D721Med (cell line): ENCODE measurements around the gene SPIB.
A peak's percentile ranks its signal among the peaks of the same experiment; 100 is the strongest.

Experiments
- DNase-seq: peaks from one replicate; pipeline ENCODE4 v3.0.0; 2011; ENCODE audit warnings: low spot score; ENCODE audit not compliant: insufficient read length
- FAIRE-seq: peaks from 2 replicates; lab custom pipeline; 2011; peaks lifted over from hg19 to GRCh38; lab: Jason Lieb, UNC
- TF ChIP-seq, protein P1 (sequence below): IDR thresholded peaks from 2 replicates; pipeline ENCODE4 v1.5.1; 2012; ENCODE audit warnings: mild to moderate bottlenecking, control low read depth; ENCODE audit not compliant: insufficient read depth; ENCODE audit errors: missing control alignments

Gene SPIB

DNA sequence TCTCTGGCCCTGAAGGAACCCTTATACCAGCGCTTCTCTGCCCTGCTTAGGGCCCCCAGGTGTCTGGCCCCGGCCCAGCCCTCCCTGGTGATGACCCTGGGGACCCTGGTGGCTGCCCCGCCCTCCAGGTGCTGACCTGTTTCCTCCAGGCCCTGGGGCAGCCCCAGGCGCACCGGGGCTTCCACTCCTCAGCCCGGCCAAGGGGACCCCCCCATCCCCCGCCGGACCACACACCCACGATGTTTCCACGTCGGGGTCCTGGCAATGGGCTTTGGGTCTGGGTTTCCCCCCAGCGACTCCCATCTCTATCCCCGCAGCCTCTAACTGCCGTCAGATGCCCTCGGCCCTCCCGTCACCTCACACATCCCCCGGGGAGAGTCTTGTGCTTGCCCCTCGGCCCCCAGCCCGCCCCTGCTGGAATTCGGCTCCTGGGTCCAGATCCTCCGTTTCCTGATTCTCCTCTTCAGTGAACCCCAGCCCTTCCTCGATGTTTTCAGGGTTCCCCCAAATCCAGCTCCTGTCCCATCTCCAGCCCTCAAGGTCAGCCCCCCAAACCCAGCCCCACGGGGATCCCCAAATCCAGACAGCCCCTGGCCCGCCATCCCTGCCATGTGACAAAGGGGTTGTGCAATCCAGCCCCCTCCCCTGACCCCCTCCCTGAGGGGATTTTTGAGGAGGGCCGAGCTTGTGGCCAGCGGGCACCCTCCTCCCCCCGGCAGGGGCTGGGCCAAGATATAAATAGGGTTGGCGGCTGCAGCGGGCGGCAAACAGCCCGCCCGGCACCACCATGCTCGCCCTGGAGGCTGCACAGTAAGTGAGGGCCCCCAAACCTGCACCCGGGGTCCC lies at the start of gene SPIB:
Gene SPIB, plus strand, starts transcription at position 763 of the 846 bp plus-strand sequence. Its CDS starts 25 bp downstream, at position 788.
- TF ChIP-seq, protein P1, sequence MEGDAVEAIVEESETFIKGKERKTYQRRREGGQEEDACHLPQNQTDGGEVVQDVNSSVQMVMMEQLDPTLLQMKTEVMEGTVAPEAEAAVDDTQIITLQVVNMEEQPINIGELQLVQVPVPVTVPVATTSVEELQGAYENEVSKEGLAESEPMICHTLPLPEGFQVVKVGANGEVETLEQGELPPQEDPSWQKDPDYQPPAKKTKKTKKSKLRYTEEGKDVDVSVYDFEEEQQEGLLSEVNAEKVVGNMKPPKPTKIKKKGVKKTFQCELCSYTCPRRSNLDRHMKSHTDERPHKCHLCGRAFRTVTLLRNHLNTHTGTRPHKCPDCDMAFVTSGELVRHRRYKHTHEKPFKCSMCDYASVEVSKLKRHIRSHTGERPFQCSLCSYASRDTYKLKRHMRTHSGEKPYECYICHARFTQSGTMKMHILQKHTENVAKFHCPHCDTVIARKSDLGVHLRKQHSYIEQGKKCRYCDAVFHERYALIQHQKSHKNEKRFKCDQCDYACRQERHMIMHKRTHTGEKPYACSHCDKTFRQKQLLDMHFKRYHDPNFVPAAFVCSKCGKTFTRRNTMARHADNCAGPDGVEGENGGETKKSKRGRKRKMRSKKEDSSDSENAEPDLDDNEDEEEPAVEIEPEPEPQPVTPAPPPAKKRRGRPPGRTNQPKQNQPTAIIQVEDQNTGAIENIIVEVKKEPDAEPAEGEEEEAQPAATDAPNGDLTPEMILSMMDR, result no peak
- DNase-seq (no peak), FAIRE-seq (no peak)

DNA sequence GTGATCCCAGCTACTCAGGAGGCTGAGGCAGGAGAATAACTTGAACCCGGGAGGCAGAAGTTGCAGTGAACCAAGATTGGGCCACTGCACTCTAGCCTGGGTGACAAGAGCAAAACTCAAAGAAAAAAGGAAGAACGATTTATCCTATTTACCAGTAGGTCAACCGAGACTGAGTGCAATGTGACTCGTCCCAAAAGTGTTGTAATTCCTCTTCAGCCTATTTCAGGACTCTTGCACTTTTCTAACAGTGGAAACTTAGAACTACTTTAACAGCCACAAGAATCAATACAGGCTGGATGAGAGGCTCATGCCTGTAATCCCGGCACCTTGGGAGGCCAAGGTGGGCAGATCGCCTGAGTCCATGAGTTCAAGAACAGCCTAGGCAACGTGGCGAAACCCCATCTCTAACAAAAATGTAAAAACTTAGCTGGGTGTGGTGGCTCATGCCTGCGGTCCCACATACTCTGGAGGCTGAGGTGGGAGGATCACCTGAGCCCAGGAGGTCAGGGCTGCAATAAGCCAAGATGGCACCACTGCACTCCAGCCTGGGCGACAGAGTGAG lies 46.7 kb upstream of the SPIB start:
- TF ChIP-seq, protein P1, result no peak
- FAIRE-seq (no peak), DNase-seq (no peak)

DNA sequence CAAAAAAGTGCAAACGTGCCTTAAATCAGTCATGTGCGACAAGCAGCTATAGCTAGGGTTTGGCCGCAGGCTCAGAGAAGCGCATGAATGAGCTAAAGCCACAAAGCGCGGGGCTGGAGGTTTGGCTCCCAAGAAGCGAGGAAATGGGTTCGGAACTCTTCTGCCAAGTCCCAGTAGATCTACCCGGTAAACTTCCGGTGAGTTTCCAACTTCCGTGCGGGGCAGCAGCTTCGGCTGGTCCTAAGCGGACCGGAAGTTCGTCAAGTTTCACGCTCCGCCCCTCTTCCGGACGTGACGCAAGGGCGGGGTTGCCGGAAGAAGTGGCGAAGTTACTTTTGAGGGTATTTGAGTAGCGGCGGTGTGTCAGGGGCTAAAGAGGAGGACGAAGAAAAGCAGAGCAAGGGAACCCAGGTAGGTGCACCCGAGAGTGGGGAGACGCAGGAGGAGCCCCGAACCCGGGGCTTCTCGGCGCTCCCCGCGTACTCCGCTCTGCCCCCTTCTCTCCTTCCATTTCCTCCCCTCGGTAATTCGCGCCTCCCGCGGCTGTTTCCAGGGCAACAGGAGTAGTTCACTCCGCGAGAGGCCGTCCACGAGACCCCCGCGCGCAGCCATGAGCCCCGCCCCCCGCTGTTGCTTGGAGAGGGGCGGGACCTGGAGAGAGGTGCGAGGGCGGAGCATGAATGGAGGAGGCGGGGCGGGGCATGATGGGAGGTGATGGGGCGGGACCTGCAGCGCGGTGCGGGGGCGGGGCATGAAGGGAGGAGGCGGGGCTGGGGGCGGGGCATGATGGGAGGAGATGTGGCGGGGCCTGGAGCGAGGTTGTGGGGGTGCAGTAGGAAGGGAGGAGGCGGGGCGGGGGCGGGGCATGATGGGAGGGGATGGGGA lies 42.3 kb upstream of the SPIB start, which contains the start of gene NR1H2:
Gene NR1H2, plus strand, starts transcription at position 292 of the 885 bp plus-strand sequence. CDS start 1,149 bp downstream, outside the sequence.
- TF ChIP-seq, protein P1, result no peak

DNA sequence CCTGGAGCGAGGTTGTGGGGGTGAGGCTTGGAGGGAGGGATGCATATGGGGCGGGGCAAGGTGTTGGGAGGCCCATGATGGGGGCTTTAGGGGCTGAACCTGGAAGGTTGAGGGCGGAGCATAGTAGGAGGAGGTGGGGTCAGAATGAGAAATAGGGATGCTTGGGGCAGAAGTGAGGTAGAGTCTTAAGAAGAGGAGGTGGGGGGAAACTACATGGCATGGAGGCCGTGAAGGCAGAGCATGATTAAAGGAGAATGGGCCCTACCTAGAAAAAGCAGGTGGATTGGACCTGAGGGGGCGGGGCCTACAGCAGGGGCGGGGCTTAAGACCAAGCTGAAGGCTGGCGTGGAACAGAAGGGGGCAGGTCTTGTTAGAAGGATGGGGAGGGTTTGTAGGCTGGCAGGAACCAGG lies 41.7 kb upstream of the SPIB start:
- TF ChIP-seq, protein P1, result no peak
- FAIRE-seq (no peak), DNase-seq (no peak)

More for the DNA sequence above, 42.3 kb upstream of the SPIB start, which contains the start of gene NR1H2:
- FAIRE-seq, result no peak
- peak; percentile 83 for DNase-seq

DNA sequence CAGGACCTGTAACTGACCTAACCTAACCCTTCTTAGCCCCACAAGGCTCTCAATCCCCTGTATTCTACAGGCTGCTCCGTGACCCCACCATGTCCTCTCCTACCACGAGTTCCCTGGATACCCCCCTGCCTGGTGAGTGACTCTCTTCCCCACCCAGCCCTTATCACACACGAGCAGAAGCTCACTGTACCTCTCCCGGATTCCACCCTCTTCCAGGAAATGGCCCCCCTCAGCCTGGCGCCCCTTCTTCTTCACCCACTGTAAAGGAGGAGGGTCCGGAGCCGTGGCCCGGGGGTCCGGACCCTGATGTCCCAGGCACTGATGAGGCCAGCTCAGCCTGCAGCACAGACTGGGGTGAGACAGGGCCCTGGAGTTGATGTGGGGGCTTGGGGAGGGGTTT lies 41.2 kb upstream of the SPIB start:
- FAIRE-seq (no peak), DNase-seq (no peak)
- TF ChIP-seq, protein P1, result no peak

DNA sequence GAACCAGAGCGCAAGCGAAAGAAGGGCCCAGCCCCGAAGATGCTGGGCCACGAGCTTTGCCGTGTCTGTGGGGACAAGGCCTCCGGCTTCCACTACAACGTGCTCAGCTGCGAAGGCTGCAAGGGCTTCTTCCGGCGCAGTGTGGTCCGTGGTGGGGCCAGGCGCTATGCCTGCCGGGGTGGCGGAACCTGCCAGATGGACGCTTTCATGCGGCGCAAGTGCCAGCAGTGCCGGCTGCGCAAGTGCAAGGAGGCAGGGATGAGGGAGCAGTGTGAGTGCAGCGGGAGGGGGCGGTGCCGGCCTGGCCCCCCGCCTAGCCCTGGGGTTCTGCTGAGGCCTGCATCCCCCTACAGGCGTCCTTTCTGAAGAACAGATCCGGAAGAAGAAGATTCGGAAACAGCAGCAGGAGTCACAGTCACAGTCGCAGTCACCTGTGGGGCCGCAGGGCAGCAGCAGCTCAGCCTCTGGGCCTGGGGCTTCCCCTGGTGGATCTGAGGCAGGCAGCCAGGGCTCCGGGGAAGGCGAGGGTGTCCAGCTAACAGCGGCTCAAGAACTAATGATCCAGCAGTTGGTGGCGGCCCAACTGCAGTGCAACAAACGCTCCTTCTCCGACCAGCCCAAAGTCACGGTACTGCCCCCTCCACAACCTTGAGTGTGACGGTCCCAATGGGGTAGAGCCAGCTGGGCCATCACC lies 40.4 kb upstream of the SPIB start:
- TF ChIP-seq, protein P1, result no peak
- FAIRE-seq, result no peak
- DNase-seq, result no peak
